H1 (cell line): ENCODE data around the gene ZBTB42. TPM values are rescaled to one million over a fixed set of nuclear protein-coding genes. Genes with fewer than 3 reads are reported as not detected.
A peak's percentile ranks its signal among the peaks of the same experiment; 100 is the strongest.

Source experiments
- CTCF ChIA-PET: fragments of 300-600 bp; sonication (Branson Sonifier 250); formaldehyde crosslinking; loops from one replicate; lab custom pipeline; 2021; ENCODE audit not compliant: partially characterized antibody; lab: Charles Lee
- POLR2A ChIA-PET: fragments of 300-600 bp; sonication (Branson Sonifier 250); formaldehyde crosslinking; loops from one replicate; lab custom pipeline; 2021; ENCODE audit warnings: inconsistent platforms; ENCODE audit not compliant: partially characterized antibody; lab: Charles Lee
- DNase-seq, 2 experiments: peaks; one replicate each; pipeline versions ENCODE4 v3.0.0 to v3.0.0-alpha.2; 2010 to 2022; ENCODE audit warnings: low spot score in 2 of 2, low read depth in 1 of 2, mixed read lengths in 1 of 2
- FAIRE-seq: peaks from 2 replicates; lab custom pipeline; 2011; peaks lifted over from hg19 to GRCh38; lab: Jason Lieb, UNC
- H2AFZ ChIP-seq: 2 replicates; pipeline ENCODE4 v1.8.1; 2012; ENCODE audit warnings: low read length, inconsistent platforms
- H2AK5ac ChIP-seq: 2 replicates; pipeline ENCODE4 v1.6.1; 2013; ENCODE audit warnings: low read depth, low read length
- H2BK120ac ChIP-seq: replicated peaks from 2 replicates; pipeline ENCODE3; 2013; ENCODE audit warnings: low read depth, low read length, inconsistent platforms
- H2BK12ac ChIP-seq: 2 replicates; pipeline ENCODE4 v1.6.1; 2013; ENCODE audit warnings: low read depth, low read length
- H2BK15ac ChIP-seq: 2 replicates; pipeline ENCODE4 v1.6.1; 2013; ENCODE audit warnings: low read length
- H2BK20ac ChIP-seq: 2 replicates; pipeline ENCODE4 v1.6.1; 2013; ENCODE audit warnings: low read length
- H2BK5ac ChIP-seq: 2 replicates; pipeline ENCODE4 v1.6.1; 2013; ENCODE audit warnings: low read depth, low read length
- H3K14ac ChIP-seq: 2 replicates; pipeline ENCODE4 v1.6.1; 2013; ENCODE audit warnings: inconsistent platforms; ENCODE audit not compliant: insufficient read length
- H3K18ac ChIP-seq: 2 replicates; pipeline ENCODE4 v1.6.1; 2013; ENCODE audit warnings: low read length; ENCODE audit errors: extremely low read depth
- H3K23ac ChIP-seq: 2 replicates; pipeline ENCODE4 v1.6.1; 2013; ENCODE audit warnings: inconsistent platforms; ENCODE audit not compliant: insufficient read length
- H3K23me2 ChIP-seq: 2 replicates; pipeline ENCODE4 v1.6.1; 2013; ENCODE audit warnings: low read depth, low read length
- H3K27ac ChIP-seq: 2 replicates; pipeline ENCODE4 v1.6.1; 2011; ENCODE audit warnings: low read depth, low read length, inconsistent platforms
- H3K27me3 ChIP-seq, 4 experiments: replicated peaks in 1 of 4; 1 replicate in 1 of 4; 2 replicates in 3 of 4; pipeline versions ENCODE4 v1.6.1 to v1.8.1; 2011 to 2013; ENCODE audit warnings: low read length in 3 of 4, mild to moderate bottlenecking in 3 of 4, inconsistent platforms in 2 of 4, mixed read lengths in 2 of 4, moderate library complexity in 1 of 4; ENCODE audit not compliant: control insufficient read depth in 3 of 4, insufficient read depth in 3 of 4; ENCODE audit errors: extremely low read depth in 1 of 4
- H3K36me3 ChIP-seq, 4 experiments: 2 replicates each; pipeline versions ENCODE4 v1.6.1 to v1.8.1; 2011 to 2013; ENCODE audit warnings: mild to moderate bottlenecking in 4 of 4, low read length in 3 of 4, moderate library complexity in 2 of 4, control low read depth in 1 of 4, inconsistent platforms in 1 of 4; ENCODE audit not compliant: insufficient read depth in 4 of 4, control insufficient read depth in 2 of 4
- H3K4ac ChIP-seq: replicated peaks from 2 replicates; pipeline ENCODE3; 2013; ENCODE audit warnings: low read length, low read depth, mixed read lengths, inconsistent platforms; ENCODE audit not compliant: insufficient read length
- H3K4me1 ChIP-seq, 4 experiments: replicated peaks in 1 of 4; 1 replicate in 1 of 4; 2 replicates in 3 of 4; pipeline versions ENCODE4 v1.6.1 to v1.8.1; 2011 to 2013; ENCODE audit warnings: low read length in 3 of 4, inconsistent platforms in 2 of 4, mixed read lengths in 1 of 4; ENCODE audit not compliant: insufficient read depth in 4 of 4, control insufficient read depth in 3 of 4
- H3K4me2 ChIP-seq, 2 experiments: 2 replicates each; pipeline versions ENCODE4 v1.6.1 to v1.8.1; 2011 to 2013; ENCODE audit warnings: low read depth in 2 of 2, low read length in 2 of 2, control low read depth in 1 of 2, inconsistent platforms in 1 of 2, mild to moderate bottlenecking in 1 of 2; ENCODE audit not compliant: insufficient read depth in 1 of 2
- H3K4me3 ChIP-seq, 4 experiments: fragments of 200-600, 300-600 bp in 1 of 4; sonication (generic), shearing (Covaris generic), sonication (Bioruptor Twin) in 1 of 4; 2 replicates each; pipeline versions ENCODE4 v1.5.1 to v1.8.1; 2011 to 2016; ENCODE audit warnings: low read length in 4 of 4, low read depth in 3 of 4, control low read depth in 2 of 4, inconsistent platforms in 2 of 4, mild to moderate bottlenecking in 2 of 4, mixed read lengths in 1 of 4, moderate library complexity in 1 of 4; ENCODE audit not compliant: insufficient read depth in 2 of 4; ENCODE audit errors: extremely low read depth in 1 of 4
- H3K56ac ChIP-seq: replicated peaks from 2 replicates; pipeline ENCODE3; 2013; ENCODE audit warnings: low read depth, mild to moderate bottlenecking, mixed read lengths, low read length, inconsistent platforms; ENCODE audit not compliant: insufficient read length
- H3K79me1 ChIP-seq: 2 replicates; pipeline ENCODE4 v1.6.1; 2013; ENCODE audit warnings: low read depth, low read length, control low read depth
- H3K79me2 ChIP-seq, 2 experiments: 2 replicates each; pipeline versions ENCODE4 v1.6.1 to v1.8.1; 2012 to 2013; ENCODE audit warnings: low read length in 2 of 2, mild to moderate bottlenecking in 2 of 2, inconsistent platforms in 1 of 2; ENCODE audit not compliant: insufficient read depth in 2 of 2, control insufficient read depth in 1 of 2
- H3K9ac ChIP-seq, 4 experiments: replicated peaks in 1 of 4; 1 replicate in 1 of 4; 2 replicates in 3 of 4; pipeline versions ENCODE4 v1.6.1 to v1.8.1; 2011 to 2013; ENCODE audit warnings: low read depth in 3 of 4, low read length in 3 of 4, control low read depth in 2 of 4, mild to moderate bottlenecking in 2 of 4, moderate library complexity in 2 of 4, inconsistent platforms in 1 of 4; ENCODE audit errors: extremely low read depth in 1 of 4
- H3K9me3 ChIP-seq, 2 experiments: 2 replicates each; pipeline versions ENCODE4 v1.6.1 to v1.8.1; 2012 to 2013; ENCODE audit warnings: mild to moderate bottlenecking in 2 of 2, moderate library complexity in 2 of 2, control low read depth in 1 of 2, inconsistent platforms in 1 of 2, low read depth in 1 of 2, low read length in 1 of 2, mixed read lengths in 1 of 2; ENCODE audit not compliant: insufficient read depth in 2 of 2
- H4K20me1 ChIP-seq, 2 experiments: replicated peaks in 1 of 2; 2 replicates each; pipeline versions ENCODE3 to v1.8.1; 2011 to 2013; ENCODE audit warnings: inconsistent platforms in 2 of 2, low read length in 2 of 2, mild to moderate bottlenecking in 1 of 2; ENCODE audit not compliant: insufficient read depth in 2 of 2, control insufficient read depth in 1 of 2
- H4K5ac ChIP-seq: 2 replicates; pipeline ENCODE4 v1.6.1; 2013; ENCODE audit warnings: low read length, low read depth, mixed read lengths, inconsistent platforms; ENCODE audit not compliant: insufficient read length
- H4K8ac ChIP-seq: 2 replicates; pipeline ENCODE4 v1.8.0; 2013; ENCODE audit warnings: mild to moderate bottlenecking, moderate library complexity, low read length, inconsistent platforms; ENCODE audit not compliant: insufficient read depth; ENCODE audit errors: extremely low read depth
- H4K91ac ChIP-seq: replicated peaks from 2 replicates; pipeline ENCODE3; 2013; ENCODE audit warnings: low read length, mixed read lengths, inconsistent platforms; ENCODE audit not compliant: insufficient read length
- BRCA1 ChIP-seq: IDR thresholded peaks from 2 replicates; pipeline ENCODE4 v1.6.1; 2012; ENCODE audit warnings: low read depth, low read length, improper control_type of control experiment
- CHD1 ChIP-seq: IDR thresholded peaks from 2 replicates; pipeline ENCODE4 v1.6.1; 2012; ENCODE audit warnings: low read depth, low read length, improper control_type of control experiment
- CREB1 ChIP-seq: IDR thresholded peaks from 2 replicates; pipeline ENCODE4 v1.6.1; 2012; ENCODE audit warnings: inconsistent platforms
- CTBP2 ChIP-seq: IDR thresholded peaks from 2 replicates; pipeline ENCODE4 v1.7.0; 2011; ENCODE audit warnings: borderline replicate concordance, mild to moderate bottlenecking, moderate library complexity, mixed read lengths, low read length; ENCODE audit not compliant: insufficient read depth, insufficient read length
- FOSL1 ChIP-seq: IDR thresholded peaks from 2 replicates; pipeline ENCODE4 v1.6.1; 2011; ENCODE audit warnings: mild to moderate bottlenecking, low read depth, low read length, moderate library complexity; ENCODE audit not compliant: insufficient read depth
- GTF2F1 ChIP-seq: IDR thresholded peaks from 2 replicates; pipeline ENCODE4 v1.6.1; 2012; ENCODE audit warnings: low read depth, low read length, improper control_type of control experiment, borderline replicate concordance
- KDM1A ChIP-seq: fragments of 200-600, 300-600 bp; sonication (generic); IDR thresholded peaks from 2 replicates; pipeline ENCODE4 v1.7.1; 2016; ENCODE audit warnings: mild to moderate bottlenecking, low read length, borderline replicate concordance
- RFX5 ChIP-seq: IDR thresholded peaks from 2 replicates; pipeline ENCODE4 v1.6.1; 2011; ENCODE audit warnings: low read depth, low read length, improper control_type of control experiment, borderline replicate concordance
- TEAD4 ChIP-seq: IDR thresholded peaks from 2 replicates; pipeline ENCODE4 v1.6.1; 2012; ENCODE audit warnings: low read depth, low read length, inconsistent platforms, mixed read lengths
- WGBS, 2 experiments: shearing (Covaris generic) in 1 of 2; methylation state at CpG; one replicate each; pipeline versions ENCODE4 v1.1.6 to v1.1.7; 2013 to 2015; ENCODE audit warnings: low lambda C conversion rate in 2 of 2, mixed read lengths in 2 of 2, inconsistent platforms in 1 of 2, low coverage in 1 of 2, missing lambda C conversion rate in 1 of 2; ENCODE audit not compliant: insufficient replicate concordance in 2 of 2, insufficient coverage in 1 of 2, insufficient read length in 1 of 2; ENCODE audit errors: extremely low coverage in 1 of 2, missing lambda C conversion rate in 1 of 2; 5-methylcytosine and 5-hydroxymethylcytosine counted together
- polyA plus RNA-seq, 7 experiments: library from polyadenylated mRNA; depleted of rRNA in 3 of 7; stranded (reverse) in 5 of 7; unstranded in 2 of 7; fragments of >200 nt in 5 of 7; fragments of 200-250 nt in 2 of 7; gene quantifications; 1 replicate in 5 of 7; 2 replicates in 1 of 7; 4 replicates in 1 of 7; pipeline versions ENCODE4 v1.2.1 to v1.2.3, GENCODE V29; 2011 to 2013; ENCODE audit warnings: missing spikeins in 2 of 7, mixed read lengths in 2 of 7
- total RNA-seq: library from RNA; stranded (reverse); fragmentation: NEBNext Ultra II Directional; extraction: Animal tissue kit (Norgen Biotek cat#: 25700); gene quantifications from 2 replicates; pipeline ENCODE4 v1.2.1, GENCODE V29; 2021
- TF ChIP-seq, protein P1 (sequence below): IDR thresholded peaks from 2 replicates; pipeline ENCODE4 v1.6.1; 2012; ENCODE audit warnings: inconsistent platforms
- TF ChIP-seq, protein P2 (sequence below): IDR thresholded peaks from 2 replicates; pipeline ENCODE4 v1.6.1; 2011; ENCODE audit warnings: low read depth, mild to moderate bottlenecking, low read length; ENCODE audit not compliant: insufficient read depth

The ZBTB42 gene
- total and polyA plus RNA-seq, 2 of the 8 experiments (the other 6 are each of a cell fraction or from before 2014, with no cell fraction given) = 2.8 to 3.1 TPM

DNA sequence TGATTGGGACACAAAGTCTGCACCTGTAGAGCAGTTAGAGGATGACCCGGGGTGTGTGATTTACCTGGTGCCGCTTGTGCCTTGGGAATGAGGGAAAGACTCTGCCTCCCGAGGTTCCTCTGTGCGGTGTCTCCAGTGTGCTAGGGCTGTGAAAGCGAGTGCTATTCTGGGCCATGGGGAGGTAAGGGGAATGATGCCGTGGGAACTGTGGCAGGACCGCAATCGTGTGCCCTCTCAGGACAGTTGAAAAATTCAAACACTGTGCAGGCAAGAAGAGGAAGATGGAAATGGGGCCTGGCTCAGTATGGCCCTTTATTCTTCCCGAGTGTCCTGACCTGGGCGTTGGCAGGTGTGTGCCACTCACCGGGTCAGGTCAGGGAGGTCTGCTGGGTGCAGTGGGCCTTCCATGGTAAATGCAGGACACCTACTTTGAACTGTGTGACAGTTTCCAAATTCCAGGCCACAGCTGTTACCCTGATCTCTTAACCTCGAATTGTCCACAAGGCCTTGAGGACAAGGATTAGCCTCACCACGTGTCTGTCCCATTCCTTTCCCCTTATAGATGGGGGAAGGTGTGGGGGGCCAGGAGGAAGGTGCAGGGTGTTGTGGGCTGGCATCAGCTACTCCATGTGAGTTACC lies 46.6 kb upstream of the ZBTB42 start:
- H3K27me3 ChIP-seq = no peaks in the 10 kb centered on the region
- FAIRE-seq (no peak), DNase-seq (no peak)
- no peak overlapping the region for H2BK120ac ChIP-seq
- WGBS, 2 experiments = 85% methylated on average over 13 of the region's 13 CpGs; no CpG with 5 or more reads in 1 of the 2 experiments
- H3K18ac ChIP-seq = no peak overlapping the region
- H3K4me2 ChIP-seq = peak overlapping the region; percentile 73 to 87
- peak overlapping the region; percentile 86 to 97 (median 94); a peak in 7 of 8 replicates for H3K4me3 ChIP-seq
- H3K27ac ChIP-seq = no peak overlapping the region
- H3K79me2 ChIP-seq = peaks cover 10 to 51% of the 10 kb centered on the region in 2 experiments; a peak in 3 of 4 replicates
- H3K36me3 ChIP-seq = peaks cover 8 to 35% (median 21%) of the 10 kb centered on the region in 4 experiments; a peak in 7 of 8 replicates
- peaks cover 5% of the 10 kb centered on the region; the same call in 1 of the 2 replicates for H3K23me2 ChIP-seq
- no peak overlapping the region for H3K23ac ChIP-seq
- H2AK5ac ChIP-seq = no peak overlapping the region
- no peak overlapping the region for H2BK12ac ChIP-seq
- H3K9me3 ChIP-seq = peaks cover 10 to 25% of the 10 kb centered on the region in 2 experiments
- H2BK20ac ChIP-seq = no peak overlapping the region
- H4K5ac ChIP-seq = no peak overlapping the region
- peaks cover 27% of the 10 kb centered on the region for H3K79me1 ChIP-seq
- H2BK5ac ChIP-seq = no peak overlapping the region
- no peak overlapping the region for H4K91ac ChIP-seq
- POLR2A ChIA-PET = interaction anchor here (0.8 to 2.9 kb wide), 10 partner anchors 9 to 141 kb away, joined by 3 to 21 read pairs (median 4); partner anchors contain the start of gene ZBTB42
- no peak overlapping the region for H3K56ac ChIP-seq
- no peak overlapping the region for H3K4ac ChIP-seq
- peaks cover 0 to 9% (median 5%) of the 10 kb centered on the region in 4 experiments; a peak in 6 of 7 replicates for H3K4me1 ChIP-seq
- CTCF ChIA-PET = interaction anchor here (0.6 to 2.6 kb wide), 8 partner anchors 12 to 117 kb away, joined by 3 to 10 read pairs (median 4); partner anchors contain the start of gene ADSS1
- H2AFZ ChIP-seq = no peak overlapping the region
- H3K9ac ChIP-seq = peak overlapping the region in 2 of 4 experiments; percentile 47 to 93; a peak in 4 of 7 replicates
- peaks cover 23 to 50% of the 10 kb centered on the region in 2 experiments for H4K20me1 ChIP-seq
- H2BK15ac ChIP-seq = no peak overlapping the region
- H4K8ac ChIP-seq = no peak overlapping the region; the same call in 1 of the 2 replicates
- H3K14ac ChIP-seq = no peak overlapping the region
- TF ChIP-seq GTF2F1 (no peak), RFX5 (no peak), CREB1 (no peak), CTBP2 (no peak), CHD1 (no peak), FOSL1 (no peak), KDM1A (no peak), TEAD4 (no peak), BRCA1 (no peak)
- TF ChIP-seq, protein P1, sequence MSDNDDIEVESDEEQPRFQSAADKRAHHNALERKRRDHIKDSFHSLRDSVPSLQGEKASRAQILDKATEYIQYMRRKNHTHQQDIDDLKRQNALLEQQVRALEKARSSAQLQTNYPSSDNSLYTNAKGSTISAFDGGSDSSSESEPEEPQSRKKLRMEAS = no peak
- TF ChIP-seq, protein P2, sequence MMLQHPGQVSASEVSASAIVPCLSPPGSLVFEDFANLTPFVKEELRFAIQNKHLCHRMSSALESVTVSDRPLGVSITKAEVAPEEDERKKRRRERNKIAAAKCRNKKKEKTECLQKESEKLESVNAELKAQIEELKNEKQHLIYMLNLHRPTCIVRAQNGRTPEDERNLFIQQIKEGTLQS = no peak
